HT1080 (cell line): ENCODE measurements around the gene CLEC18B. TPM values are rescaled to one million over a fixed set of nuclear protein-coding genes. Genes with fewer than 3 reads are reported as not detected.
"Not testable (repeated sequence)": the region's sequence is repeated elsewhere in the genome, so short reads cannot be mapped to it uniquely, and the experiment has no call there.

Experiments used
- DNase-seq: peaks from one replicate; pipeline ENCODE4 v3.0.0-alpha.2; 2015; ENCODE audit warnings: low read depth
- total RNA-seq: library from RNA; depleted of rRNA; stranded (reverse); fragments of >200 nt; shearing (Covaris generic); gene quantifications from 2 replicates; pipeline ENCODE4 v1.2.3, GENCODE V29; 2014

The CLEC18B gene
- total RNA-seq, 1 experiment from 2014 or later: not detected

GRCh38 chr16:74407362-74407705 lies 13.9 kb downstream of the CLEC18B start:
- DNase-seq: not testable (repeated sequence)

GRCh38 chr16:74406600-74407361 lies 14.5 kb downstream of the CLEC18B start:
- not testable (repeated sequence) for DNase-seq

DNA sequence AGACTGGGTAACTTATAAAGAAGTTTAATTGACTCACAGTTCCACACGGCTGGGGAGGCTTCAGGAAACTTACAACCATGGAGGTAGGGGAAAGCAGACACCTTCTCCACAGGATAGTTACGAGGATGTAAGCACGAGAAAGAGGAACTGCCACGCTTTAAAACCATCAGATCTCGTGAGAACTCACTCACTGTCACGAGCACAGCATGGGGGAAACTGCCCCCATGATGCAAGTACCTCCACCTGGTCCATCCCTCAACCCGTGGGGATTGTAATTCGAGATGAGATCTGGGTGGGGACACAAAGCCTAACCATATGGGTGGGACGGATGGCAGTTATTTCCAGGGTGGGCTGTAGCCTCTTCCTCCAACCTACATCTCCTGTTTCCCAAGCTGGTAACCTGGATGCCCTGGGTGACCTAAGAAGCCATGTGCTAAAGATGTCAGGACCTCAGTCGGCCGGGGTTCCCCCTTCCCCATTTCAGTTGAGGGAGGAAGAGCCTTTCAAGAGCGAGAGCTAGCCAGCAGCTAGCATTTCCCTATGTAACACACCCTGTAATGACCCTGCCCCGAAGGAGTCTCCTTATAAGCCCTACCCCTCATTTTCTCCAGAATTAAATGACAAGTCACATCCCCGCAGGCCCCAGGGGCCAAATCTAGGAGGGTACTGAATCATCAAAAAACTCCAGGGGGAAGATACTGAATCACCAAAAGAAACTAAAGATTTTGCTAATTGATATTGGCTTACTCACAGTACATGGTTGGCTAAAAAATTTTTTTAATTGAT lies 16.9 kb downstream of the CLEC18B start:
- not testable (repeated sequence) for DNase-seq

GRCh38 chr16:74400238-74400637 lies 21.0 kb downstream of the CLEC18B start:
- not testable (repeated sequence) for DNase-seq

DNA sequence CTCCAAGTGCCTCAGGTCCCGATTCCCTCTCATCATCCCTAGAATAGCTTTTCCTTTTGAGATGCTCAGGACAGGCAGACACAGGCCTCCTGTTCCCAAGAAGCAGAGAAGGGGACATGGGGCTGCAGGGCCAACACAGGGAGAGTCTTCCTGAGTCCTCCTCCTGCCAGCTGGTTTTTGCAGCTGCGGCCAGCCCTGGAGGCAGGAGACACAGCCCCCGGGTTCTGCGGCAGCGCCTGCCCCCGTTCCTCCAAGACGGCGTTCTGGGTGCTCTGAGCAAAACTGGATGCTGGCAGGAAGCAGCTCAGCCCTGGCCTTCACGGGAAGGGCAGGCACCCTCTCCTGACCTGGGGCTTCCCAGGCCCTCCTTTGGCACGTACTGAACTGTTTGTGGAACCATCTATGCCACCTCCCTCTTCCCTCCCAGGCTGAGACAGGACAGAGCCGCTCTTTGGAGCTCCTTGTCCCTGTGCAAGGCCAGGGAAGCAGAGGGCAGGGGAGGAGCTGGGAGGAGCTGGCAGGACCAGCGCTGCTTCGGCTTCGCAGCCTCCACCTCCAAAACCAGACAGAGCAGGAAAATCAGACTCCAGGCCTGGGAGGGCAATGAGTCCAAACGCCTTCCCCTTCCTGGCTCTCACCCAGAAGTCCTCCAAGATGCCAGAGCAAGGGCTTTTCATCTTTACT lies 22.9 kb downstream of the CLEC18B start:
- not testable (repeated sequence) for DNase-seq

DNA sequence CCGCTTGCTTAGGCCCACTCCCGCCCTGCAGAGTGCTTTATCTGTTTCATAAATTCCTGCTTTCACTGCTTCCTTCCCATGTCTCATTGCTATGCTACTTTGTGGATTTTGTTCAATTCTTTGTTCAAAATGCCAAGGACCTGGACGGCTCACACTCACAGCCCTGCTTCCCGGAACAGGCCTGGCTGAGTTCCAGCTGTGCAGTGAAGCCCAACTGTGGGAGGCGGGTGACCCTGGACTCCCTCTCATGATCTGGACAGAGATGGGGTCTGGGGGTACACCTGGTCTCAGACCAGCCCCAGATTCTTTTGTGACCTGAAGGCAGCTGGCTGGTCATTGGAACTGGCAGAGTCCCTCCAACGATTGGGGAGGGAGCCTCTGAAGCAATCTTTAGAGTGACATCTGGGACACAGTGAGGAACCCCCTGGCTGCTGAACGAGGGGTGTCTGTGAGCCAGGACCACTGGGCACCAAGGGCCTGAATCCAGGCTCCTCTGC lies 24.7 kb downstream of the CLEC18B start:
- peak; percentile 10 for DNase-seq

DNA sequence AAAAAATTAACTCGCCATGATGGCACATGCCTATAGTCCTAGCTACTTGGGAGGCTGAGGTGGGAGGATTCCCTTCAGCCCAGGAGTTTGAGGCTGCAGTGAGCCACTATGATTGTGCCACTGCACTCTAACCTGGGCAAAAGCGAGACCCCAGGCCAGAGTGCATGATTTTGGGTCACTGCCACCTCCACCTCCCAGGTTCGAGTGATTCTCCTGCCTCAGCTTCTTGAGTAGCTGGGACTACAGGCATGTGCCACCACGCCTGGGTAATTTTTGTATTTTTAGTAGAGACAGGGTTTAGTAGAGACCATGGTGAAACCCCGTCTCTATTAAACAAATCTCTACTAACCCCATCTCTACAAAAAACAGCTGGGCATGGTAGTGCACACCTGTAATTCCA lies 26.7 kb downstream of the CLEC18B start:
- not testable (repeated sequence) for DNase-seq

- not testable (repeated sequence) for DNase-seq
These were observed 27.1 kb downstream of the CLEC18B start for GRCh38 chr16:74394131-74394530.

DNA sequence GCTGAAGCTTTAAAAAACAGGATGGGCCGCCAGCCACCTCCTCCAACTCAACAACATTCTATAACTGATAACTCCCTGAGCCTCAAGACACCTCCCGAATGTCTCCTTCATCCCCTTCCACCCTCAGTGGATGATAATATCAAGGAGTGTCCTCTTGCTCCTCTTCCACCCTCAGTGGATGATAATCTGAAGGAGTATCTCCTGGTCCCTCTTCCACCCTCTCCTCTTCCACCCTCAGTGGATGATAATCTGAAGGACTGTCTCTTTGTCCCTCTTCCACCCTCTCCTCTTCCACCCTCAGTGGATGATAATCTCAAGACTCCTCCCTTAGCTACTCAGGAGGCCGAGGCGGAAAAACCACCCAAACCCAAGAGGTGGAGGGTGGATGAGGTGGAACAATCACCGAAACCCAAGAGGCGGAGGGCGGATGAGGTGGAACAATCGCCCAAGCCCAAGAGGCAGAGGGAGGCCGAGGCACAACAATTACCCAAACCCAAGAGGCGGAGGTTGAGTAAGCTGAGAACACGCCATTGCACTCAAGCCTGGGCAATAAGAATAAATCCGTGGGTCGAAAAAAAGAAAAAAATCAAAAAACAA lies 29.7 kb downstream of the CLEC18B start:
- DNase-seq: not testable (repeated sequence)

DNA sequence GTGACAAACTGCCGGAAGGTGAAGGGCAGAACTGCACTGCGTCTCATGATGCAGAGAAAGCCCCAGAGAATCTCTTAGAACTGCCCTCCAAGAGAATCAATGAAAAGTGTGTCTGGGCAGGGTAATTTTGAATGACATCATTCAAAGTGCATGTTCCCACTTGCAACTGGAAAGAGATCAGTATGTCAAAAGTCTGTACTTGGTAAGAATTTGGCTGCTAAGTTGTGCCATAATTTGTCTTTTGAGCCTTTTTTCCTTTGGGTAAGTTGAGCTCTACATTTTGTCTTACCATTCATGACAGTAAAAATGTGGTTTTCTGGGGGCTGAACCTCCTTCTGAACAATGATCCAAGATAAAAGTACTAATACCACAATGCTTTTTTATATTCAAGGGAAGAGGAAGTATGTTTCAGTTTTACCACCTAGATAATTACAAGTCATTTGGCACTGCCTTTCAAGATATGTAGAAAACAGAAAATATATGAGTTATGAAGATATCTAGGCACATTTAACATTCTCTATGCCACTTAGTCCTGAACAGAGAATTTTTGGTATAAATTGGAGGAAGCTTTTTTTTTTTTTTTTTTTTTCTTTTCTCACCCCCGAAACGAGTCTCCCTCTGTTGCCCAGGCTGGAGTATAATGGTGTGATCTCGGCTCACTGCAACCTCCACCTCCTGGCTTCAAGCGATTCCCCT lies 38.8 kb downstream of the CLEC18B start:
- DNase-seq: not testable (repeated sequence)

- DNase-seq: not testable (repeated sequence)
These were observed 47.5 kb downstream of the CLEC18B start for GRCh38 chr16:74373847-74374184.

DNA sequence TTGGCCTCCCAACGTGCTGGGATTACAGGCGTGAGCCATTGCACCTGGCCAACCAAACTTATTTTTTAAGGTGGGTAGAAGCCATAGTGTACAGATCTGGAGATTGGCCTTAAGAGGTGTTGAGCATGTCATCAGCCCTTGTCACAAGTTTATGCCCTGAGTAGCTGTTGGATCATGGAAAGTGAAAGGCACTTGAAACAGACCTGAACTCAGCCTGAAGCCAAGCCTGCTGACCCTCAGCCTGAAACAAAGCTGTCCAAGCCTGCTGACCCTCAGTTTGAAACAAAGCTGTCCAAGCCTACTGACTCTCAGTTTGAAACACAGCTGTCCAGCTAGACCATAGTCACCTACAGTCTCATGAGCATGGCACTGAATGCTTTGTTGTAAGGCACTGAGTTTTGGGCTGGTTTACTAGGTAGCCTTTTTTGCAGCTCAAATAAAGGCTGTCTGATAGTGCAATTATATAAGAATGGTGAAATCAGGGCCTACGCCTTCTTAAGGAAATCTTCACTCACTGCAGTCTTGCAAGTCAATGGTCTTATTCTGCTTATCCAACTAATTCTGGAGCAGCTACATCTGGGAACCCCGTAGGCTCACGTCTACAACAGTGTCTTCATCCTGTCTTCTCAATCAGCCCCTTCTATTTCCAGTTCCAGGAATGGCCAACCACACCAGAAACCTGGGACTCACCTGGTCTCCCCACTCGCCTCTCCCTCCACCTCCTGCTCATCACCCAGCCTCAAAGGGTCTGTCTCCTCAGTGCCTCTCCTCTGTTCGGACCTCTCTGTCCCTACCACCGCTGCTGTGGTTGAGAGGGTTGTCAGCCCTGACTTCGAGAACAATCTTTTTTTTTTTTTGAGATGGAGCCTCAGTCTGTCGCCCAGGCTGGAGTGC lies 48.1 kb downstream of the CLEC18B start:
- DNase-seq: no peak

- DNase-seq: no peak
These were observed 48.9 kb downstream of the CLEC18B start for GRCh38 chr16:74372369-74372768.

- not testable (repeated sequence) for DNase-seq
These were observed 50.7 kb downstream of the CLEC18B start for GRCh38 chr16:74370338-74371135.

DNA sequence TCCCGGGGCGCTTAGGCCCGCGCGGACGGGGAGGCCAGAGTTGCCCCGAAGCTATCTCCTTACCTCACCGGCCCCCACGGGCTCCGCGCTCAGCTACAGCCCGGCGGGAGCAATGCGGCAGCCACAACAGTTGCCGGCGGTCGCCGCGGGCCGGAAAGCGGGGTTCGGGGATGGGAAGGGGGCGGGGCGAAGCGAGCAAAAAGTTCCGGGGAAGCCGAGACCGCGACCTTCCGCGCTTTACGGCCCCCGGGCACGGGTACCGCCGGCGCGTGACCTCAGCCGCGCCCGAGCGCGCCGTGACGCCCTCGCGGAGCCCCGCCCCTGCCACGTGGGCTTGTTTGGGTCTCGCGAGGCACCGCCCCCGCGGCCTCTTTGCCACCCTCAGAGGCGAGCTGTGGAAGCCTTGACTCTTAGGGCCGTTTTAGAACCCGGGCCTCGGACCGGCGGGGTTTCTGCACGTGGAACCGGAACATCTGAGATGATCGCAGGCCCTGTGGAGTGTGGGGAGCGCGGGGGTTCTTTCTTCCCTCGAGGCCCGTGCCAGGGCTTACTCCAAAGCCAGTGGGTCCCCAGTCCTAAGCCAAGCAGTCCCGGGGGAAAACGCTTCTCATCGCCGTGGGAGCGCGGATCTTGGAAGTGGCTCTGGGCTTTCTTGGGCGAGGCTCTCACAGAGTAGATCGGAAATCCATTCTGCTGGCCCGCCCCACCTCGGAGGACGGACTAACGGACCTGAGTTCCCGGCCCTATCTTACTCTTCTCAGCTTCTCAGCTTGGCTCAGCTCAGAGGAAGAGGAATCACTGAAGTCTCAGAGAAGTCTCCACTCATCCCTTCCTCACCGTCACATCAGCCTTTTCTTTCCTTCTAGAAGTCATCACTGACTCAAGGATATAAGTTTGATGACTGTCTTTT lies 53.0 kb downstream of the CLEC18B start:
- DNase-seq: peak; percentile 91

DNA sequence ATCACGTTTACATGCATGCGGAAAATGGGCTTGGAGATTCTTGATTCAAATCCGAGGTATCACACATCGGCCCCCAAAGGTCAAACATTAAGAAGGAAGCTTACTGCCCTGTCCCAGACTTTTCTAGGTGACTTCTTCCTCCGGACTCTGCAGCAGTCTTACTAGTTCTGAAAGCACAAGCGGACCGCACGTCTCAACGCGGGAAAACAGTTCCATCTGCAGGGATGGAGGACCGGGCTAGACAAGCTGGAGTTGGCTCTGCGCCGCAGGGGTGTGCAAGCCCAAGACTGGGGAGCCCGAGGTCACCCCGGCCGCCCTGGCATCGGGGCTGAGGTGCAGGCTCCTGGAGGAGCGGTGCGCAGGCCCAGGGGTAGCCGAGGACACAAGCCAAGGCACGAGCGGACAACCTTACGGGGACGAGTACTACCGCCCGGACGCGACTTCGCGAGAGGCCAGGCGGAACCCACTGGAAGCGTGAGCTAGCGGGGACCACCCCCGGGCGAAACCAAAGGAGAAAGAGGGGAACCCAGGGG lies 53.7 kb downstream of the CLEC18B start:
- not testable (repeated sequence) for DNase-seq
